Endothelial cell of umbilical vein (primary cell): ENCODE measurements around the gene IFITM10.

Experiments used
- EZH2 ChIP-seq: IDR thresholded peaks from 2 replicates; pipeline ENCODE4 v1.6.1; 2012; ENCODE audit warnings: borderline replicate concordance, low read depth, mild to moderate bottlenecking, moderate library complexity, low read length, inconsistent platforms; ENCODE audit not compliant: severe bottlenecking
- FOS ChIP-seq: IDR thresholded peaks from 2 replicates; pipeline ENCODE4 v1.6.1; 2011; ENCODE audit warnings: mild to moderate bottlenecking, low read length, moderate library complexity, borderline replicate concordance; ENCODE audit not compliant: insufficient read depth
- GATA2 ChIP-seq: IDR thresholded peaks from 2 replicates; pipeline ENCODE4 v1.7.0; 2011; ENCODE audit warnings: low read depth, mild to moderate bottlenecking, moderate library complexity, mixed read lengths, low read length; ENCODE audit not compliant: insufficient read length, insufficient read depth
- JUN ChIP-seq: IDR thresholded peaks from 2 replicates; pipeline ENCODE4 v1.6.1; 2011; ENCODE audit warnings: borderline replicate concordance, low read depth; ENCODE audit not compliant: insufficient read length, insufficient read depth
- MYC ChIP-seq: IDR thresholded peaks from one replicate; pipeline ENCODE4 v1.6.1; 2011; ENCODE audit warnings: mild to moderate bottlenecking, low read depth, low read length
- POLR2A ChIP-seq: IDR thresholded peaks from 2 replicates; pipeline ENCODE4 v1.6.1; 2012; ENCODE audit warnings: low read depth, mild to moderate bottlenecking, control low read depth, low read length
- POLR2AphosphoS5 ChIP-seq: IDR thresholded peaks from 2 replicates; pipeline ENCODE4 v1.6.1; 2012; ENCODE audit warnings: low read depth, mild to moderate bottlenecking, control low read depth, low read length, moderate library complexity; ENCODE audit not compliant: insufficient read depth
- TF ChIP-seq, protein P1 (sequence below), 2 donors: IDR thresholded peaks; 1 replicate in 1 of 2; 2 replicates in 1 of 2; pipeline ENCODE4 v1.5.1; 2011; ENCODE audit warnings: low read length in 2 of 2, mild to moderate bottlenecking in 2 of 2, moderate library complexity in 2 of 2, control low read depth in 1 of 2, inconsistent platforms in 1 of 2, low read depth in 1 of 2; ENCODE audit not compliant: insufficient read depth in 1 of 2; ENCODE audit errors: extremely low read depth in 1 of 2

GRCh38 chr11:1767399-1768140, 17.2 kb upstream of the IFITM10 start:
- TF ChIP-seq EZH2 (no peak), GATA2 (no peak), POLR2A (no peak), MYC (no peak), POLR2AphosphoS5 (no peak), JUN (no peak), FOS (no peak)
- TF ChIP-seq, protein P1, sequence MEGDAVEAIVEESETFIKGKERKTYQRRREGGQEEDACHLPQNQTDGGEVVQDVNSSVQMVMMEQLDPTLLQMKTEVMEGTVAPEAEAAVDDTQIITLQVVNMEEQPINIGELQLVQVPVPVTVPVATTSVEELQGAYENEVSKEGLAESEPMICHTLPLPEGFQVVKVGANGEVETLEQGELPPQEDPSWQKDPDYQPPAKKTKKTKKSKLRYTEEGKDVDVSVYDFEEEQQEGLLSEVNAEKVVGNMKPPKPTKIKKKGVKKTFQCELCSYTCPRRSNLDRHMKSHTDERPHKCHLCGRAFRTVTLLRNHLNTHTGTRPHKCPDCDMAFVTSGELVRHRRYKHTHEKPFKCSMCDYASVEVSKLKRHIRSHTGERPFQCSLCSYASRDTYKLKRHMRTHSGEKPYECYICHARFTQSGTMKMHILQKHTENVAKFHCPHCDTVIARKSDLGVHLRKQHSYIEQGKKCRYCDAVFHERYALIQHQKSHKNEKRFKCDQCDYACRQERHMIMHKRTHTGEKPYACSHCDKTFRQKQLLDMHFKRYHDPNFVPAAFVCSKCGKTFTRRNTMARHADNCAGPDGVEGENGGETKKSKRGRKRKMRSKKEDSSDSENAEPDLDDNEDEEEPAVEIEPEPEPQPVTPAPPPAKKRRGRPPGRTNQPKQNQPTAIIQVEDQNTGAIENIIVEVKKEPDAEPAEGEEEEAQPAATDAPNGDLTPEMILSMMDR (IDR thresholded peaks at IDR 0.05; ENCODE audit: extremely low read depth in 1 of 2, insufficient read depth in 1 of 2, low read depth in 1 of 2, low read length in 2 of 2) = no peak
